Stimulated activated naive CD8-positive, alpha-beta T cell treated with anti-CD3 and anti-CD28 coated beads, Interleukin-15, amount 100 ng/mL, for 72 hours (primary cell): Measurements from ENCODE around the gene ARID5A.

Source experiments
- ATAC-seq: fragments of 150-1000 bp; cut with Tn5 transposase; 2 replicates; pipeline ENCODE4 v1.10.0; 2021; ENCODE audit warnings: mild to moderate bottlenecking, moderate library complexity
- DNase-seq, 2 donors: peaks; one replicate each; pipeline ENCODE4 v3.0.0; 2021 to 2022
- H3K27ac Mint-ChIP-seq, 2 donors: one replicate each; pipeline ENCODE4 v1.8.0; 2022; ENCODE audit warnings: mild to moderate bottlenecking in 2 of 2, mixed read lengths in 2 of 2, moderate library complexity in 2 of 2
- H3K27me3 Mint-ChIP-seq: one replicate; pipeline ENCODE4 v1.8.0; 2022; ENCODE audit warnings: mixed read lengths
- H3K4me1 Mint-ChIP-seq: one replicate; pipeline ENCODE4 v1.8.0; 2022; ENCODE audit warnings: mild to moderate bottlenecking, mixed read lengths
- H3K4me3 Mint-ChIP-seq, 2 donors: one replicate each; pipeline ENCODE4 v1.8.0; 2022; ENCODE audit warnings: mild to moderate bottlenecking in 2 of 2, mixed read lengths in 2 of 2, moderate library complexity in 1 of 2
- H3K9me3 Mint-ChIP-seq, 2 donors: one replicate each; pipeline ENCODE4 v1.8.0; 2022; ENCODE audit warnings: mixed read lengths in 2 of 2

The ARID5A gene

GRCh38 chr2:96530144-96530430 is 6.5 kb upstream of the ARID5A start:
- ATAC-seq = no peak
- H3K27ac Mint-ChIP-seq = peak overlapping the region in 1 of 2 donors; percentile 95
- no peaks in the 10 kb centered on the region for H3K27me3 Mint-ChIP-seq
- H3K4me1 Mint-ChIP-seq = peaks cover 85% of the 10 kb centered on the region
- H3K9me3 Mint-ChIP-seq = no peaks in the 10 kb centered on the region
- H3K4me3 Mint-ChIP-seq = peak overlapping the region; percentile 39 to 68
- no peak for DNase-seq

GRCh38 chr2:96530474-96531357 is 5.8 kb upstream of the ARID5A start:
- peak overlapping the region; percentile 83 to 95 for H3K27ac Mint-ChIP-seq
- DNase-seq = no peak
- H3K4me3 Mint-ChIP-seq = peak overlapping the region; percentile 82 to 89
- H3K27me3 Mint-ChIP-seq = no peaks in the 10 kb centered on the region
- no peaks in the 10 kb centered on the region for H3K9me3 Mint-ChIP-seq
- peaks cover 86% of the 10 kb centered on the region for H3K4me1 Mint-ChIP-seq
- ATAC-seq = no peak

- DNase-seq = no peak
- Mint-ChIP-seq H3K27me3 (no peaks in the 10 kb centered on the region), H3K4me3 (peak overlapping the region; percentile 82 to 89), H3K27ac (peak overlapping the region; percentile 83 to 96), H3K4me1 (peaks cover 86% of the 10 kb centered on the region), H3K9me3 (no peaks in the 10 kb centered on the region)
- no peak for ATAC-seq
These were observed 5.2 kb upstream of the ARID5A start for GRCh38 chr2:96531366-96531765.

GRCh38 chr2:96531872-96532505 is 4.6 kb upstream of the ARID5A start:
- peaks cover 80% of the 10 kb centered on the region for H3K4me1 Mint-ChIP-seq
- peak overlapping the region; percentile 82 to 89 for H3K4me3 Mint-ChIP-seq
- ATAC-seq (peak; percentile 40), DNase-seq (peak; percentile 71 to 91)
- peak overlapping the region; percentile 83 to 96 for H3K27ac Mint-ChIP-seq
- no peaks in the 10 kb centered on the region for H3K27me3 Mint-ChIP-seq
- H3K9me3 Mint-ChIP-seq = no peaks in the 10 kb centered on the region

GRCh38 chr2:96532641-96533291 is 3.8 kb upstream of the ARID5A start:
- Mint-ChIP-seq H3K4me3 (peak overlapping the region; percentile 82 to 89), H3K9me3 (no peaks in the 10 kb centered on the region), H3K27me3 (no peaks in the 10 kb centered on the region), H3K4me1 (peaks cover 77% of the 10 kb centered on the region), H3K27ac (peak overlapping the region; percentile 83 to 96)
- ATAC-seq (no peak), DNase-seq (no peak)

- Mint-ChIP-seq H3K27me3 (no peaks in the 10 kb centered on the region), H3K27ac (no peak overlapping the region), H3K4me1 (peaks cover 72% of the 10 kb centered on the region), H3K9me3 (no peaks in the 10 kb centered on the region), H3K4me3 (no peak overlapping the region)
- ATAC-seq = no peak
- DNase-seq = no peak
These were observed 3.1 kb upstream of the ARID5A start for GRCh38 chr2:96533292-96534073.

- H3K4me1 Mint-ChIP-seq = peaks cover 72% of the 10 kb centered on the region
- no peak for DNase-seq
- no peak for ATAC-seq
- H3K9me3 Mint-ChIP-seq = no peaks in the 10 kb centered on the region
- H3K27ac Mint-ChIP-seq = no peak overlapping the region
- no peak overlapping the region for H3K4me3 Mint-ChIP-seq
- no peaks in the 10 kb centered on the region for H3K27me3 Mint-ChIP-seq
These were observed 2.4 kb upstream of the ARID5A start for GRCh38 chr2:96534141-96534540.

- Mint-ChIP-seq H3K4me3 (no peak overlapping the region), H3K27me3 (no peaks in the 10 kb centered on the region), H3K9me3 (no peaks in the 10 kb centered on the region), H3K27ac (no peak overlapping the region), H3K4me1 (peaks cover 72% of the 10 kb centered on the region)
- ATAC-seq (no peak), DNase-seq (no peak)
These were observed 1.8 kb upstream of the ARID5A start for GRCh38 chr2:96534701-96535181.

- no peaks in the 10 kb centered on the region for H3K9me3 Mint-ChIP-seq
- H3K4me3 Mint-ChIP-seq = no peak overlapping the region
- DNase-seq (no peak), ATAC-seq (no peak)
- peaks cover 72% of the 10 kb centered on the region for H3K4me1 Mint-ChIP-seq
- H3K27me3 Mint-ChIP-seq = no peaks in the 10 kb centered on the region
- H3K27ac Mint-ChIP-seq = no peak overlapping the region
These were observed 1.2 kb upstream of the ARID5A start for GRCh38 chr2:96535331-96535730.

- Mint-ChIP-seq H3K4me3 (peak overlapping the region; percentile 88 to 96), H3K27me3 (no peaks in the 10 kb centered on the region), H3K9me3 (no peaks in the 10 kb centered on the region), H3K27ac (peak overlapping the region; percentile 87 to 100), H3K4me1 (peaks cover 63% of the 10 kb centered on the region)
- peak; percentile 87 to 95 for DNase-seq
- ATAC-seq = peak; percentile 68
These were observed 648 bp downstream of the ARID5A start for GRCh38 chr2:96537066-96537733.

GRCh38 chr2:96537734-96538486 is 1.4 kb downstream of the ARID5A start:
- Mint-ChIP-seq H3K4me3 (peak overlapping the region; percentile 88 to 96), H3K4me1 (peaks cover 63% of the 10 kb centered on the region), H3K9me3 (no peaks in the 10 kb centered on the region), H3K27me3 (no peaks in the 10 kb centered on the region), H3K27ac (peak overlapping the region; percentile 96 to 100)
- DNase-seq = peak; percentile 72 to 74
- ATAC-seq = peak; percentile 37

GRCh38 chr2:96538487-96539214 is 2.1 kb downstream of the ARID5A start:
- H3K4me1 Mint-ChIP-seq = peaks cover 63% of the 10 kb centered on the region
- H3K27me3 Mint-ChIP-seq = no peaks in the 10 kb centered on the region
- H3K4me3 Mint-ChIP-seq = peak overlapping the region; percentile 88 to 96
- H3K9me3 Mint-ChIP-seq = no peaks in the 10 kb centered on the region
- ATAC-seq (peak; percentile 59), DNase-seq (peak; percentile 81 to 91)
- peak overlapping the region; percentile 96 to 100 for H3K27ac Mint-ChIP-seq

GRCh38 chr2:96539215-96539920 is 2.8 kb downstream of the ARID5A start:
- Mint-ChIP-seq H3K9me3 (no peaks in the 10 kb centered on the region), H3K4me3 (peak overlapping the region; percentile 88 to 96), H3K27ac (peak overlapping the region; percentile 85 to 100), H3K4me1 (peaks cover 66% of the 10 kb centered on the region), H3K27me3 (no peaks in the 10 kb centered on the region)
- DNase-seq (no peak), ATAC-seq (peak; percentile 0)
